Measurements from ENCODE around the gene SAA4.
"Not testable (repeated sequence)": the region's sequence is repeated elsewhere in the genome, so short reads cannot be mapped to it uniquely, and the experiment has no call there.

SAA4 gene

GRCh38 chr11:18196532-18196931, 40.1 kb downstream of the SAA4 start:
- no peak overlapping the region for H3K4me3 ChIP-seq (ENCODE audit: low read length)
- no peak for DNase-seq (ENCODE audit: low read depth)
- TF ChIP-seq, protein P1, sequence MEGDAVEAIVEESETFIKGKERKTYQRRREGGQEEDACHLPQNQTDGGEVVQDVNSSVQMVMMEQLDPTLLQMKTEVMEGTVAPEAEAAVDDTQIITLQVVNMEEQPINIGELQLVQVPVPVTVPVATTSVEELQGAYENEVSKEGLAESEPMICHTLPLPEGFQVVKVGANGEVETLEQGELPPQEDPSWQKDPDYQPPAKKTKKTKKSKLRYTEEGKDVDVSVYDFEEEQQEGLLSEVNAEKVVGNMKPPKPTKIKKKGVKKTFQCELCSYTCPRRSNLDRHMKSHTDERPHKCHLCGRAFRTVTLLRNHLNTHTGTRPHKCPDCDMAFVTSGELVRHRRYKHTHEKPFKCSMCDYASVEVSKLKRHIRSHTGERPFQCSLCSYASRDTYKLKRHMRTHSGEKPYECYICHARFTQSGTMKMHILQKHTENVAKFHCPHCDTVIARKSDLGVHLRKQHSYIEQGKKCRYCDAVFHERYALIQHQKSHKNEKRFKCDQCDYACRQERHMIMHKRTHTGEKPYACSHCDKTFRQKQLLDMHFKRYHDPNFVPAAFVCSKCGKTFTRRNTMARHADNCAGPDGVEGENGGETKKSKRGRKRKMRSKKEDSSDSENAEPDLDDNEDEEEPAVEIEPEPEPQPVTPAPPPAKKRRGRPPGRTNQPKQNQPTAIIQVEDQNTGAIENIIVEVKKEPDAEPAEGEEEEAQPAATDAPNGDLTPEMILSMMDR (conservative IDR thresholded peaks at IDR 0.05; ENCODE audit: low read length), result no peak

DNA sequence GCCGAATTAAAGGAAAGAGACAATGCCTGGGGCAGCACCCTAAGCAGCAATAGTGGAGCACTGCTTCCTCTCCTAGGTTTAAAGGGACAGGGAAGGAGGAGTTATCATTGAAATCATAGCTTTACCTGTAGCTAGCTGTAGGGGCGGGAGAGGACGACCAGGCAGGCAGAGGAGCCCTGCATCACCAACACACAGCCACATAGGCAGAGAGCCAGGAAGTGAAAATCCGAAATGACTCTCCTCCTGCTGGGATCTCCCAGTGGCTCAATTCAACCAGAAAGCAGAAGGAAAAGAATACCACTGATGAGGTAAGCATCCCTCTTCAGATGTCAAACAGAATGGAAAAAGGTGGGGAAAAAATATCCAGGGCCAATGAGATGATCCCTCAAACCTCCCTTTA, 43.6 kb downstream of the SAA4 start:
- no peak for DNase-seq (ENCODE audit: low read depth)

DNA sequence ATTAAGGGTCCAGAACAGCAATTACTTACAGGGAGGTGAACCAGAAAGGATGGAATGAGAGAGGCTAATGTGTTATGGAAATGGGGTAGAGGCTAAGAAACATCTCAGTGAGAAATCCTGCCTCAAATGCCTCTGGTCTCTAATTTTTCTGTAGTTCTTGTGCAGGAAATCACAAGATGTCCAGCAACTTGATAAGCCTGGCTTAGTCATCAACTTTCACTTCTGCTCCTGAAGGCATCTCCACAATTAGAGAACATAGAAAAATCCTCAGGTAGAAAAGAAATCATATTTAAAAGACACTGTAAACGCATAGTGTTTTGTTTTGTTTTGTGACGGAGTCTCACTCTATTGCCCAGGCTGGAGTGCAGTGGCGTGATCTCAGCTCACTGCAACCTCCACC, 45.2 kb downstream of the SAA4 start:
- no peak for DNase-seq (ENCODE audit: low read depth)
- TF ChIP-seq, protein P1 (conservative IDR thresholded peaks at IDR 0.05; ENCODE audit: low read length), result no peak
- no peak overlapping the region for H3K4me3 ChIP-seq (ENCODE audit: low read length)

More for the DNA sequence above, 43.6 kb downstream of the SAA4 start:
- TF ChIP-seq, protein P1 (conservative IDR thresholded peaks at IDR 0.05; ENCODE audit: low read length), result no peak
- H3K4me3 ChIP-seq (ENCODE audit: low read length), result no peak overlapping the region

GRCh38 chr11:18189476-18190245, 46.9 kb downstream of the SAA4 start:
- not testable (repeated sequence) for H3K4me3 ChIP-seq (ENCODE audit: low read length); DNase-seq (ENCODE audit: low read depth)

DNA sequence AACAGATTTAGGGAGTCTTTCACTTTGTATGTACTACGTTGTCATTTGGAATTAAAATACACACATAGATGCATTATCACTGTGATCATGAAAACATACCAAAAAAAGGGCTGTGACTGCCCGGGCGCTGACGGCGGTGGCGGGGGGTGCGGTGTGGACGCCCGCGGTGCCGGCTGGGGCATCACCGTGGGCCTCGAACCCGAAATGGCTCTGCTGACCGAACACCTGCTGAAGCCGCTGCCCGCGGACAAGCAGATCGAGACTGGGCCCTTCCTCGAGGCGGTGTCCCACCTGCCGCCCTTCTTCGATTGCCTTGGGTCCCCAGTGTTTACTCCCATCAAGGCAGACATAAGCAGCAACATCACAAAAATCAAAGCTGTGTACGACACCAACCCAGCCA, 47.8 kb downstream of the SAA4 start:
- TF ChIP-seq, protein P1 (conservative IDR thresholded peaks at IDR 0.05; ENCODE audit: low read length), result no peak
- no peak overlapping the region for H3K4me3 ChIP-seq (ENCODE audit: low read length)
- DNase-seq (ENCODE audit: low read depth), result no peak

All from AG10803 (cell line).